GM23338 (cell line): Measurements from ENCODE around the gene SIM1. TPM values are rescaled to one million over a fixed set of nuclear protein-coding genes. Genes with fewer than 3 reads are reported as not detected.

ENCODE experiments used
- ATAC-seq: fragments of 200-7000 bp; cut with Tn5 transposase; 3 replicates; pipeline ENCODE4 v1.9.1; 2020
- DNase-seq: peaks from one replicate; pipeline ENCODE4 v3.0.0-alpha.2; 2015; ENCODE audit warnings: low spot score
- H2AFZ ChIP-seq: fragments of 200-600 bp; sonication (generic); 2 replicates; pipeline ENCODE4 v1.8.0; 2016; ENCODE audit warnings: antibody characterized with exemption, mild to moderate bottlenecking, moderate library complexity
- H3F3A ChIP-seq: fragments of 200-600 bp; sonication (generic); replicated peaks from 2 replicates; pipeline ENCODE4 v1.8.0; 2017; ENCODE audit warnings: antibody characterized with exemption, mixed run types, low read depth
- H3K27ac ChIP-seq: fragments of 200-600 bp; sonication (generic); 2 replicates; pipeline ENCODE4 v1.6.1; 2016; ENCODE audit warnings: low read depth
- H3K27me3 ChIP-seq: fragments of 200-600 bp; sonication (generic); 2 replicates; pipeline ENCODE4 v1.8.0; 2016; ENCODE audit warnings: mild to moderate bottlenecking, mixed run types, moderate library complexity; ENCODE audit not compliant: insufficient read depth
- H3K36me3 ChIP-seq: fragments of 200-600 bp; sonication (generic); 2 replicates; pipeline ENCODE4 v1.8.0; 2016; ENCODE audit warnings: mild to moderate bottlenecking; ENCODE audit not compliant: insufficient read depth
- H3K4me1 ChIP-seq: fragments of 200-600 bp; sonication (generic); 2 replicates; pipeline ENCODE4 v1.8.0; 2016; ENCODE audit warnings: mild to moderate bottlenecking, moderate library complexity; ENCODE audit not compliant: insufficient read depth
- H3K4me2 ChIP-seq: fragments of 200-600 bp; sonication (generic); 2 replicates; pipeline ENCODE4 v1.7.1; 2017; ENCODE audit warnings: mixed run types
- H3K4me3 ChIP-seq: fragments of 200-600 bp; sonication (generic); 2 replicates; pipeline ENCODE4 v1.6.1; 2016; ENCODE audit warnings: mixed run types
- H3K79me2 ChIP-seq: fragments of 200-600 bp; sonication (generic); replicated peaks from 2 replicates; pipeline ENCODE4 v1.8.0; 2017; ENCODE audit warnings: mild to moderate bottlenecking; ENCODE audit not compliant: insufficient read depth
- H3K9me2 ChIP-seq: fragments of 200-600 bp; sonication (generic); 2 replicates; pipeline ENCODE4 v1.8.0; 2017; ENCODE audit not compliant: insufficient read depth
- H4K20me1 ChIP-seq: fragments of 200-600 bp; sonication (generic); replicated peaks from 2 replicates; pipeline ENCODE4 v1.8.0; 2017; ENCODE audit warnings: mild to moderate bottlenecking; ENCODE audit not compliant: insufficient read depth
- H3K27ac Mint-ChIP-seq: 2 replicates; pipeline ENCODE4 v1.8.0; 2020; ENCODE audit warnings: inconsistent platforms, mild to moderate bottlenecking, moderate library complexity, mixed read lengths
- H3K27me3 Mint-ChIP-seq: 3 replicates; pipeline ENCODE4 v1.8.0; 2022; ENCODE audit warnings: low read depth, mild to moderate bottlenecking, moderate library complexity, mixed read lengths, inconsistent platforms; ENCODE audit not compliant: insufficient read depth, poor library complexity
- H3K36me3 Mint-ChIP-seq: 3 replicates; pipeline ENCODE4 v1.8.0; 2021; ENCODE audit warnings: low read depth, mild to moderate bottlenecking, inconsistent platforms, moderate library complexity, mixed read lengths
- H3K4me1 Mint-ChIP-seq: 3 replicates; pipeline ENCODE4 v1.8.0; 2020; ENCODE audit warnings: mild to moderate bottlenecking, inconsistent platforms, mixed read lengths
- H3K4me3 Mint-ChIP-seq: 3 replicates; pipeline ENCODE4 v1.8.0; 2021; ENCODE audit warnings: moderate library complexity, mild to moderate bottlenecking, inconsistent platforms, mixed read lengths
- H3K9me3 Mint-ChIP-seq: 3 replicates; pipeline ENCODE4 v1.8.0; 2020; ENCODE audit warnings: moderate library complexity, mild to moderate bottlenecking, inconsistent platforms, mixed read lengths
- CREB1 ChIP-seq: fragments of 250-450 bp; sonication (Bioruptor Pico); IDR thresholded peaks from 2 replicates; pipeline ENCODE4 v1.5.0; 2020; ENCODE audit warnings: low read depth, mild to moderate bottlenecking, moderate library complexity
- EZH2 ChIP-seq: fragments of 200-600 bp; sonication (generic); IDR thresholded peaks from one replicate; pipeline ENCODE4 v1.8.0; 2017; ENCODE audit warnings: antibody characterized with exemption, mild to moderate bottlenecking, low read depth; ENCODE audit not compliant: unreplicated experiment
- EZH2phosphoT487 ChIP-seq: fragments of 200-600 bp; sonication (generic); IDR thresholded peaks from one replicate; pipeline ENCODE4 v1.8.1; 2018; ENCODE audit warnings: antibody characterized with exemption; ENCODE audit not compliant: unreplicated experiment
- JUNB ChIP-seq: IDR thresholded peaks from one replicate; pipeline ENCODE4 v1.6.1; 2016; ENCODE audit warnings: antibody characterized with exemption; ENCODE audit not compliant: unreplicated experiment
- NANOG ChIP-seq: IDR thresholded peaks from 2 replicates; pipeline ENCODE4 v1.6.1; 2016; ENCODE audit warnings: antibody characterized with exemption, borderline replicate concordance
- POLR2AphosphoS5 ChIP-seq: IDR thresholded peaks from 2 replicates; pipeline ENCODE4 v1.6.1; 2016; ENCODE audit warnings: antibody characterized with exemption, low read depth
- STAT1 ChIP-seq: IDR thresholded peaks from one replicate; pipeline ENCODE4 v1.6.1; 2016; ENCODE audit warnings: antibody characterized with exemption; ENCODE audit not compliant: unreplicated experiment
- ZNF114 ChIP-seq: fragments of 250-450 bp; sonication (Bioruptor Pico); IDR thresholded peaks from 2 replicates; pipeline ENCODE4 v1.5.0; 2020; ENCODE audit warnings: mild to moderate bottlenecking, moderate library complexity
- ZNF331 ChIP-seq: fragments of 250-450 bp; sonication (Bioruptor Pico); IDR thresholded peaks from 2 replicates; pipeline ENCODE4 v1.5.0; 2020; ENCODE audit warnings: low read depth, mild to moderate bottlenecking, moderate library complexity
- polyA plus RNA-seq: library from polyadenylated mRNA; unstranded; fragments of >200 nt; fragmentation: Nextera tagmentation; extraction: Ambion mirVana; gene quantifications from 2 replicates; pipeline ENCODE4 v1.2.1, GENCODE V29; 2016
- total RNA-seq: library from RNA; depleted of rRNA; stranded (reverse); fragments of >200 nt; shearing (Covaris generic); gene quantifications from 2 replicates; pipeline ENCODE4 v1.2.3, GENCODE V29; 2014
- TF ChIP-seq, protein P1 (sequence below): IDR thresholded peaks from one replicate; pipeline ENCODE4 v1.6.1; 2018; ENCODE audit warnings: antibody characterized with exemption; ENCODE audit not compliant: unreplicated experiment
- TF ChIP-seq, protein P2 (sequence below): IDR thresholded peaks from 2 replicates; pipeline ENCODE4 v1.6.1; 2016; ENCODE audit warnings: antibody characterized with exemption
- TF ChIP-seq, protein P3 (sequence below): fragments of 250-450 bp; sonication (Bioruptor Pico); IDR thresholded peaks from 2 replicates; pipeline ENCODE4 v1.5.0; 2020; ENCODE audit warnings: mild to moderate bottlenecking, moderate library complexity
- TF ChIP-seq, protein P4 (sequence below), 2 experiments: fragments of 200-600 bp in 1 of 2; sonication (generic) in 1 of 2; conservative IDR thresholded peaks; 2 replicates each; pipeline versions ENCODE4 v1.5.1 to v1.6.1; 2016 to 2017; ENCODE audit warnings: antibody characterized with exemption in 2 of 2, low read depth in 2 of 2, mild to moderate bottlenecking in 2 of 2, moderate library complexity in 1 of 2

SIM1 gene
- total and polyA plus RNA-seq, 2 experiments from 2014 or later: 0.42 to 0.49 TPM

DNA sequence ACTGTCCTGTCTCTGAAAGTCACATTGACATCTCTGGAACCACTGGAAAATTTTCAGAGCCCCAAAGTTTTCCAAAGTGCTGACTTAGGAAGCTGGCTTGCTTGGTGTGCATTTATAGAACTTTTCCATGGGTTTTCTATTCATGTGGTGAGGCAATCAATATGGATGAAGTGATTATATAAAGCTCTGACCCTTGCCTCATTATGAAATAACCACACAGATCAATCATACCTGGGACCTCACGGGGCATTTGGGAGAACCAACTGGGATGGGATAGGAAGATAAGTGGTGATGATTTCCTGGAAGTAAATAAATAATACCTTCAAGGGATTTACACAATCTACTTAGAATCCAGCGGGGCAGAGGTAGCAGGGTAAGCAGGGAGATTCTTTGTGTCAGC lies 22.9 kb upstream of the SIM1 start:
- peaks cover 7% of the 10 kb centered on the region for H3K27me3 Mint-ChIP-seq
- no peaks in the 10 kb centered on the region for H3F3A ChIP-seq
- ATAC-seq (no peak), DNase-seq (no peak)
- H3K36me3 Mint-ChIP-seq: peaks cover 7% of the 10 kb centered on the region
- H3K9me3 Mint-ChIP-seq: peaks cover 9% of the 10 kb centered on the region
- H3K4me1 ChIP-seq: peaks cover under 1% of the 10 kb centered on the region; the same call in 1 of the 2 replicates
- no peak overlapping the region for H3K27ac Mint-ChIP-seq
- no peaks in the 10 kb centered on the region for H4K20me1 ChIP-seq
- H3K27me3 ChIP-seq: no peaks in the 10 kb centered on the region
- H2AFZ ChIP-seq: no peak overlapping the region
- H3K4me3 ChIP-seq: no peak overlapping the region
- no peaks in the 10 kb centered on the region for H3K36me3 ChIP-seq
- H3K4me3 Mint-ChIP-seq: no peak overlapping the region
- H3K4me2 ChIP-seq: no peak overlapping the region
- no peak overlapping the region for H3K27ac ChIP-seq
- TF ChIP-seq, protein P1, sequence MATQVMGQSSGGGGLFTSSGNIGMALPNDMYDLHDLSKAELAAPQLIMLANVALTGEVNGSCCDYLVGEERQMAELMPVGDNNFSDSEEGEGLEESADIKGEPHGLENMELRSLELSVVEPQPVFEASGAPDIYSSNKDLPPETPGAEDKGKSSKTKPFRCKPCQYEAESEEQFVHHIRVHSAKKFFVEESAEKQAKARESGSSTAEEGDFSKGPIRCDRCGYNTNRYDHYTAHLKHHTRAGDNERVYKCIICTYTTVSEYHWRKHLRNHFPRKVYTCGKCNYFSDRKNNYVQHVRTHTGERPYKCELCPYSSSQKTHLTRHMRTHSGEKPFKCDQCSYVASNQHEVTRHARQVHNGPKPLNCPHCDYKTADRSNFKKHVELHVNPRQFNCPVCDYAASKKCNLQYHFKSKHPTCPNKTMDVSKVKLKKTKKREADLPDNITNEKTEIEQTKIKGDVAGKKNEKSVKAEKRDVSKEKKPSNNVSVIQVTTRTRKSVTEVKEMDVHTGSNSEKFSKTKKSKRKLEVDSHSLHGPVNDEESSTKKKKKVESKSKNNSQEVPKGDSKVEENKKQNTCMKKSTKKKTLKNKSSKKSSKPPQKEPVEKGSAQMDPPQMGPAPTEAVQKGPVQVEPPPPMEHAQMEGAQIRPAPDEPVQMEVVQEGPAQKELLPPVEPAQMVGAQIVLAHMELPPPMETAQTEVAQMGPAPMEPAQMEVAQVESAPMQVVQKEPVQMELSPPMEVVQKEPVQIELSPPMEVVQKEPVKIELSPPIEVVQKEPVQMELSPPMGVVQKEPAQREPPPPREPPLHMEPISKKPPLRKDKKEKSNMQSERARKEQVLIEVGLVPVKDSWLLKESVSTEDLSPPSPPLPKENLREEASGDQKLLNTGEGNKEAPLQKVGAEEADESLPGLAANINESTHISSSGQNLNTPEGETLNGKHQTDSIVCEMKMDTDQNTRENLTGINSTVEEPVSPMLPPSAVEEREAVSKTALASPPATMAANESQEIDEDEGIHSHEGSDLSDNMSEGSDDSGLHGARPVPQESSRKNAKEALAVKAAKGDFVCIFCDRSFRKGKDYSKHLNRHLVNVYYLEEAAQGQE: no peak
- TF ChIP-seq NANOG (no peak), JUNB (no peak), ZNF114 (CRISPR knock-in tag) (no peak), EZH2phosphoT487 (no peak), STAT1 (no peak), EZH2 (no peak), CREB1 (CRISPR knock-in tag) (no peak), POLR2AphosphoS5 (no peak), ZNF331 (CRISPR knock-in tag) (no peak)
- TF ChIP-seq, protein P2, sequence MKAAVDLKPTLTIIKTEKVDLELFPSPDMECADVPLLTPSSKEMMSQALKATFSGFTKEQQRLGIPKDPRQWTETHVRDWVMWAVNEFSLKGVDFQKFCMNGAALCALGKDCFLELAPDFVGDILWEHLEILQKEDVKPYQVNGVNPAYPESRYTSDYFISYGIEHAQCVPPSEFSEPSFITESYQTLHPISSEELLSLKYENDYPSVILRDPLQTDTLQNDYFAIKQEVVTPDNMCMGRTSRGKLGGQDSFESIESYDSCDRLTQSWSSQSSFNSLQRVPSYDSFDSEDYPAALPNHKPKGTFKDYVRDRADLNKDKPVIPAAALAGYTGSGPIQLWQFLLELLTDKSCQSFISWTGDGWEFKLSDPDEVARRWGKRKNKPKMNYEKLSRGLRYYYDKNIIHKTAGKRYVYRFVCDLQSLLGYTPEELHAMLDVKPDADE: no peak
- TF ChIP-seq, protein P3, sequence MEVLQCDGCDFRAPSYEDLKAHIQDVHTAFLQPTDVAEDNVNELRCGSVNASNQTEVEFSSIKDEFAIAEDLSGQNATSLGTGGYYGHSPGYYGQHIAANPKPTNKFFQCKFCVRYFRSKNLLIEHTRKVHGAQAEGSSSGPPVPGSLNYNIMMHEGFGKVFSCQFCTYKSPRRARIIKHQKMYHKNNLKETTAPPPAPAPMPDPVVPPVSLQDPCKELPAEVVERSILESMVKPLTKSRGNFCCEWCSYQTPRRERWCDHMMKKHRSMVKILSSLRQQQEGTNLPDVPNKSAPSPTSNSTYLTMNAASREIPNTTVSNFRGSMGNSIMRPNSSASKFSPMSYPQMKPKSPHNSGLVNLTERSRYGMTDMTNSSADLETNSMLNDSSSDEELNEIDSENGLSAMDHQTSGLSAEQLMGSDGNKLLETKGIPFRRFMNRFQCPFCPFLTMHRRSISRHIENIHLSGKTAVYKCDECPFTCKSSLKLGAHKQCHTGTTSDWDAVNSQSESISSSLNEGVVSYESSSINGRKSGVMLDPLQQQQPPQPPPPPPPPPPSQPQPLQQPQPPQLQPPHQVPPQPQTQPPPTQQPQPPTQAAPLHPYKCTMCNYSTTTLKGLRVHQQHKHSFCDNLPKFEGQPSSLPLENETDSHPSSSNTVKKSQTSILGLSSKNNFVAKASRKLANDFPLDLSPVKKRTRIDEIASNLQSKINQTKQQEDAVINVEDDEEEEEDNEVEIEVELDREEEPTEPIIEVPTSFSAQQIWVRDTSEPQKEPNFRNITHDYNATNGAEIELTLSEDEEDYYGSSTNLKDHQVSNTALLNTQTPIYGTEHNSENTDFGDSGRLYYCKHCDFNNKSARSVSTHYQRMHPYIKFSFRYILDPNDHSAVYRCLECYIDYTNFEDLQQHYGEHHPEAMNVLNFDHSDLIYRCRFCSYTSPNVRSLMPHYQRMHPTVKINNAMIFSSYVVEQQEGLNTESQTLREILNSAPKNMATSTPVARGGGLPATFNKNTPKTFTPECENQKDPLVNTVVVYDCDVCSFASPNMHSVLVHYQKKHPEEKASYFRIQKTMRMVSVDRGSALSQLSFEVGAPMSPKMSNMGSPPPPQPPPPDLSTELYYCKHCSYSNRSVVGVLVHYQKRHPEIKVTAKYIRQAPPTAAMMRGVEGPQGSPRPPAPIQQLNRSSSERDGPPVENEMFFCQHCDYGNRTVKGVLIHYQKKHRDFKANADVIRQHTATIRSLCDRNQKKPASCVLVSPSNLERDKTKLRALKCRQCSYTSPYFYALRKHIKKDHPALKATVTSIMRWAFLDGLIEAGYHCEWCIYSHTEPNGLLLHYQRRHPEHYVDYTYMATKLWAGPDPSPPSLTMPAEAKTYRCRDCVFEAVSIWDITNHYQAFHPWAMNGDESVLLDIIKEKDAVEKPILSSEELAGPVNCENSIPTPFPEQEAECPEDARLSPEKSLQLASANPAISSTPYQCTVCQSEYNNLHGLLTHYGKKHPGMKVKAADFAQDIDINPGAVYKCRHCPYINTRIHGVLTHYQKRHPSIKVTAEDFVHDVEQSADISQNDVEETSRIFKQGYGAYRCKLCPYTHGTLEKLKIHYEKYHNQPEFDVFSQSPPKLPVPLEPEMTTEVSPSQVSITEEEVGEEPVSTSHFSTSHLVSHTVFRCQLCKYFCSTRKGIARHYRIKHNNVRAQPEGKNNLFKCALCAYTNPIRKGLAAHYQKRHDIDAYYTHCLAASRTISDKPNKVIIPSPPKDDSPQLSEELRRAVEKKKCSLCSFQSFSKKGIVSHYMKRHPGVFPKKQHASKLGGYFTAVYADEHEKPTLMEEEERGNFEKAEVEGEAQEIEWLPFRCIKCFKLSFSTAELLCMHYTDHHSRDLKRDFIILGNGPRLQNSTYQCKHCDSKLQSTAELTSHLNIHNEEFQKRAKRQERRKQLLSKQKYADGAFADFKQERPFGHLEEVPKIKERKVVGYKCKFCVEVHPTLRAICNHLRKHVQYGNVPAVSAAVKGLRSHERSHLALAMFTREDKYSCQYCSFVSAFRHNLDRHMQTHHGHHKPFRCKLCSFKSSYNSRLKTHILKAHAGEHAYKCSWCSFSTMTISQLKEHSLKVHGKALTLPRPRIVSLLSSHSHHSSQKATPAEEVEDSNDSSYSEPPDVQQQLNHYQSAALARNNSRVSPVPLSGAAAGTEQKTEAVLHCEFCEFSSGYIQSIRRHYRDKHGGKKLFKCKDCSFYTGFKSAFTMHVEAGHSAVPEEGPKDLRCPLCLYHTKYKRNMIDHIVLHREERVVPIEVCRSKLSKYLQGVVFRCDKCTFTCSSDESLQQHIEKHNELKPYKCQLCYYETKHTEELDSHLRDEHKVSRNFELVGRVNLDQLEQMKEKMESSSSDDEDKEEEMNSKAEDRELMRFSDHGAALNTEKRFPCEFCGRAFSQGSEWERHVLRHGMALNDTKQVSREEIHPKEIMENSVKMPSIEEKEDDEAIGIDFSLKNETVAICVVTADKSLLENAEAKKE (CRISPR knock-in tag): no peak
- TF ChIP-seq, protein P4, sequence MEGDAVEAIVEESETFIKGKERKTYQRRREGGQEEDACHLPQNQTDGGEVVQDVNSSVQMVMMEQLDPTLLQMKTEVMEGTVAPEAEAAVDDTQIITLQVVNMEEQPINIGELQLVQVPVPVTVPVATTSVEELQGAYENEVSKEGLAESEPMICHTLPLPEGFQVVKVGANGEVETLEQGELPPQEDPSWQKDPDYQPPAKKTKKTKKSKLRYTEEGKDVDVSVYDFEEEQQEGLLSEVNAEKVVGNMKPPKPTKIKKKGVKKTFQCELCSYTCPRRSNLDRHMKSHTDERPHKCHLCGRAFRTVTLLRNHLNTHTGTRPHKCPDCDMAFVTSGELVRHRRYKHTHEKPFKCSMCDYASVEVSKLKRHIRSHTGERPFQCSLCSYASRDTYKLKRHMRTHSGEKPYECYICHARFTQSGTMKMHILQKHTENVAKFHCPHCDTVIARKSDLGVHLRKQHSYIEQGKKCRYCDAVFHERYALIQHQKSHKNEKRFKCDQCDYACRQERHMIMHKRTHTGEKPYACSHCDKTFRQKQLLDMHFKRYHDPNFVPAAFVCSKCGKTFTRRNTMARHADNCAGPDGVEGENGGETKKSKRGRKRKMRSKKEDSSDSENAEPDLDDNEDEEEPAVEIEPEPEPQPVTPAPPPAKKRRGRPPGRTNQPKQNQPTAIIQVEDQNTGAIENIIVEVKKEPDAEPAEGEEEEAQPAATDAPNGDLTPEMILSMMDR (conservative IDR thresholded peaks at IDR 0.05; ENCODE audit: low read depth in 2 of 2): no peak
- H3K4me1 Mint-ChIP-seq: peaks cover 8% of the 10 kb centered on the region
- H3K79me2 ChIP-seq: no peaks in the 10 kb centered on the region
- H3K9me2 ChIP-seq: no peaks in the 10 kb centered on the region
